GM10266 (cell line): ENCODE results near the gene NKX6-2.

Experiments used
- DNase-seq: peaks from one replicate; pipeline ENCODE4 v3.0.0; 2012; ENCODE audit errors: extremely low spot score
- CTCF ChIP-seq: IDR thresholded peaks from 2 replicates; pipeline ENCODE4 v1.5.1; 2012; ENCODE audit warnings: mild to moderate bottlenecking, low read depth; ENCODE audit not compliant: control insufficient read depth, insufficient read depth; ENCODE audit errors: missing control alignments

NKX6-2 gene

DNA sequence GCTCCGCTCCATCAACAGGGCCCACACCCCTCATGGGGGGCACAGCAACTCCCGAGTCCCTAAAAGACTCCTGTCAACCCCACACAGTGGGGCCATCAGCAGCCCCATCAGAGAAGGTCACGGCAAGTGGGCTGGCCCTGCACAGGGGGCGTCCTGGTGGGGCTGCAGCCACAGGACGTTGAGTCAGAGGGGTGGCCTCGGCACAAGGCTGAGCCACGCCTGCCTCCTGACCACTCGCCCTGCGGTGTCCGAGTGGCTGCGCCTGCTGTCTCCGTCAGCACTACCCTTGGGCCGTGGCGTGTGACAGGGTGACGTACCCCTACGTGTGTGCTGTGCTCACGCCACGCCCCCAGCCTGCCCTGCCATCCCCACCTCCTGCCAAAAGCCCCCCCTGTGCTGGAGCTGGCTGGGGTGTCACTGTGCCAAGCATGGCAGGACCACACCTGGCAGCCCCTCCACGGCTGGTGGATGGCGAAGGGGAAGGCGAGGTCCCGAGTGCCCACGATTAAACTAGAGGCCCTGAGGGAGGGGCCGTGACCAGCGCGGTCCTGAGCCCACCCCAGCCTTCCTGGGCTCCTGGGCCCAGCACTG lies 26.0 kb upstream of the NKX6-2 start:
- DNase-seq, result no peak
- no peak for TF ChIP-seq CTCF

GRCh38 chr10:132810807-132811700 lies 25.1 kb upstream of the NKX6-2 start:
- no peak for DNase-seq
- TF ChIP-seq CTCF, result no peak

GRCh38 chr10:132810141-132810806 lies 24.3 kb upstream of the NKX6-2 start:
- TF ChIP-seq CTCF, result no peak
- no peak for DNase-seq

- no peak for DNase-seq
- no peak for TF ChIP-seq CTCF
These were observed 23.5 kb upstream of the NKX6-2 start for GRCh38 chr10:132809232-132810140.

DNA sequence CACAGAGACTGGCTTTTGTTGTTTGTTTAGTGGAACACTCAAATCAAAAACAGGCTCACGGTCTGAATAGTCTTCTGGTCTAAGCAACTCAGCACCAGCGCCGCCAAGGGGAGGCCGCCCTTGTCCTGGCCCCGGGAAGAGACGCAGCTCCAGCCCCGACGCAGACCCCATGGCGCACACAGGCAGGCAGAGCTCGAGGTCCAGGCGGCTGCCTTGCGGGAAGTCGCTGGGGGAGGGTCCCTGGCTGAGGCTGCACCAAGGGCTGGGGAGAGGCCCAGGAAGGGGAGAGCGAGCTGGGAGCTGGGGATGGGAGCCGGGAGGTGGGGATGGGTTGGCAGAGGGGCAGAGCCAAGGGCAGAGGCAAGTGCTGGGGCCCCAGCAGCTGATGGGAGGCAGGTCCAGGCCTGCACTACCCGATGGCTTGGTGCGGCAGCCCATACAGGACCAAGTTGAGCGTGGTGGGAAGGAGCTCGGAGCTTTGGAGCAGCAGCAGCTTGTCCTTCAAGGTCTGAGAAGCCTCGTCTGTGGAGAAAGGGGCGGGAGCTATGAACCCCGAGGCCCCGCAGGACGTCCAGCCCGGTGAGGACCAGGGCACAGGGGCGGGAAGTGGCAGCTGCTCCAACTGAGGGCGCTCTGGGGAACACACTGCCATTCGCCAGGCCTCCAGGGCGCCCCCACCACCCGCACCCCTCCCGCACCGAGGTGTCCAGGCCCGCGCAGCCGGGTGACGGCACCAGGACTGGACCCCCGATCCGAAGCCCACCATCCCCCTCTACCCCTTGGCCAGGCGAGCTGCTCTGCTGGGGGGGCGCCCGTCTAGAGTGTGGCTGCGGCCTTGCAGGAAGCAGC lies 22.7 kb upstream of the NKX6-2 start:
- no peak for TF ChIP-seq CTCF
- no peak for DNase-seq

DNA sequence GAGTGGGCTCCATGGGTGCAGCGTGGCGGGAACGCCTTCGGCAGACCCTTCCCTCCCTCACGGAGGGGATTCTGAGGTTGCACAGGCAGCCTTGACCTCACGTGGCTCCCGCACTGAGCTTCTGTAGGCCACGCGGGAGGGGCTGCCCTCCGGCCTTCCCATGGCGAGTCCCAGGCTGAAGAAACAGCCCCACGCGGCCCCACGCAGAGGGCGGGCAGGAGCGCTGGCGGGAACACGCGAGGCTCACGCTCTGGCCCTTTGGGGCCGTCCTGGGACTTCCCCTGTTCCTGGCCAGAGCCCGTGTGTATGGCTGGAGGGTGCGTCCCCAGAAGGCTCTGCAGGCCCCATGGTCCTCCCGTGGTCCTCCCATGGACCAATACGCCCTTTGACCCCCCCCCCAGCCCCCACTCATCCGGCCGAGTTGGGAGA lies 21.7 kb upstream of the NKX6-2 start:
- no peak for DNase-seq
- TF ChIP-seq CTCF, result no peak
